Measurements from ENCODE around the gene RAVER1.
A peak's percentile ranks its signal among the peaks of the same experiment; 100 is the strongest.

The RAVER1 gene

GRCh38 chr19:10334588-10335351 lies 1.4 kb upstream of the RAVER1 start (continued):
- TF ChIP-seq HOXD13 (CRISPR knock-in tag; IDR thresholded peaks at IDR 0.05; ENCODE audit: borderline replicate concordance), result no peak
- TF ChIP-seq KLF1 (tag by site-specific recombination; IDR thresholded peaks at IDR 0.05), result 0 out of 2 replicates have a peak, but pooled peaks have one; percentile 24
- TF ChIP-seq, protein P1, sequence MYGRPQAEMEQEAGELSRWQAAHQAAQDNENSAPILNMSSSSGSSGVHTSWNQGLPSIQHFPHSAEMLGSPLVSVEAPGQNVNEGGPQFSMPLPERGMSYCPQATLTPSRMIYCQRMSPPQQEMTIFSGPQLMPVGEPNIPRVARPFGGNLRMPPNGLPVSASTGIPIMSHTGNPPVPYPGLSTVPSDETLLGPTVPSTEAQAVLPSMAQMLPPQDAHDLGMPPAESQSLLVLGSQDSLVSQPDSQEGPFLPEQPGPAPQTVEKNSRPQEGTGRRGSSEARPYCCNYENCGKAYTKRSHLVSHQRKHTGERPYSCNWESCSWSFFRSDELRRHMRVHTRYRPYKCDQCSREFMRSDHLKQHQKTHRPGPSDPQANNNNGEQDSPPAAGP (tag by site-specific recombination; IDR thresholded peaks at IDR 0.05), result 0 out of 2 replicates have a peak, but pooled peaks have one; percentile 16
- TF ChIP-seq ZNF341 (tag by site-specific recombination; IDR thresholded peaks at IDR 0.05; ENCODE audit: low read depth), result no peak
- TF ChIP-seq, protein P2, sequence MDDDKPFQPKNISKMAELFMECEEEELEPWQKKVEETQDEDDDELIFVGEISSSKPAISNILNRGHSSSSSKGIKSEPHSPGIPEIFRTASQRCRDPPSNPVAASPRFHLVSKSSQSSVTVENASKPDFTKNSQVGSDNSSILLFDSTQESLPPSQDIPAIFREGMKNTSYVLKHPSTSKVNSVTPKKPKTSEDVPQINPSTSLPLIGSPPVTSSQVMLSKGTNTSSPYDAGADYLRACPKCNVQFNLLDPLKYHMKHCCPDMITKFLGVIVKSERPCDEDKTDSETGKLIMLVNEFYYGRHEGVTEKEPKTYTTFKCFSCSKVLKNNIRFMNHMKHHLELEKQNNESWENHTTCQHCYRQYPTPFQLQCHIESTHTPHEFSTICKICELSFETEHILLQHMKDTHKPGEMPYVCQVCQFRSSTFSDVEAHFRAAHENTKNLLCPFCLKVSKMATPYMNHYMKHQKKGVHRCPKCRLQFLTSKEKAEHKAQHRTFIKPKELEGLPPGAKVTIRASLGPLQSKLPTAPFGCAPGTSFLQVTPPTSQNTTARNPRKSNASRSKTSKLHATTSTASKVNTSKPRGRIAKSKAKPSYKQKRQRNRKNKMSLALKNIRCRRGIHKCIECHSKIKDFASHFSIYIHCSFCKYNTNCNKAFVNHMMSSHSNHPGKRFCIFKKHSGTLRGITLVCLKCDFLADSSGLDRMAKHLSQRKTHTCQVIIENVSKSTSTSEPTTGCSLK (tag by site-specific recombination; IDR thresholded peaks at IDR 0.05), result no peak
- no peak for TF ChIP-seq REPIN1 (tag by site-specific recombination; IDR thresholded peaks at IDR 0.05; ENCODE audit: low read depth)
- peak; percentile 82 for TF ChIP-seq GLIS2 (tag by site-specific recombination; IDR thresholded peaks at IDR 0.05)
- no peak for TF ChIP-seq ZSCAN16 (tag by site-specific recombination; IDR thresholded peaks at IDR 0.05)
- TF ChIP-seq, protein P3, sequence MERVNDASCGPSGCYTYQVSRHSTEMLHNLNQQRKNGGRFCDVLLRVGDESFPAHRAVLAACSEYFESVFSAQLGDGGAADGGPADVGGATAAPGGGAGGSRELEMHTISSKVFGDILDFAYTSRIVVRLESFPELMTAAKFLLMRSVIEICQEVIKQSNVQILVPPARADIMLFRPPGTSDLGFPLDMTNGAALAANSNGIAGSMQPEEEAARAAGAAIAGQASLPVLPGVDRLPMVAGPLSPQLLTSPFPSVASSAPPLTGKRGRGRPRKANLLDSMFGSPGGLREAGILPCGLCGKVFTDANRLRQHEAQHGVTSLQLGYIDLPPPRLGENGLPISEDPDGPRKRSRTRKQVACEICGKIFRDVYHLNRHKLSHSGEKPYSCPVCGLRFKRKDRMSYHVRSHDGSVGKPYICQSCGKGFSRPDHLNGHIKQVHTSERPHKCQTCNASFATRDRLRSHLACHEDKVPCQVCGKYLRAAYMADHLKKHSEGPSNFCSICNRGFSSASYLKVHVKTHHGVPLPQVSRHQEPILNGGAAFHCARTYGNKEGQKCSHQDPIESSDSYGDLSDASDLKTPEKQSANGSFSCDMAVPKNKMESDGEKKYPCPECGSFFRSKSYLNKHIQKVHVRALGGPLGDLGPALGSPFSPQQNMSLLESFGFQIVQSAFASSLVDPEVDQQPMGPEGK (tag by site-specific recombination; IDR thresholded peaks at IDR 0.05), result peak; percentile 90
- no peak for TF ChIP-seq ZNF561 (tag by site-specific recombination; IDR thresholded peaks at IDR 0.05; ENCODE audit: borderline replicate concordance)
- no peak for TF ChIP-seq ZNF843 (tag by site-specific recombination; IDR thresholded peaks at IDR 0.05)
- TF ChIP-seq ZNF140 (tag by site-specific recombination; IDR thresholded peaks at IDR 0.05), result no peak
- no peak for TF ChIP-seq ZNF133 (tag by site-specific recombination; IDR thresholded peaks at IDR 0.05)
- TF ChIP-seq ZNF654 (tag by site-specific recombination; IDR thresholded peaks at IDR 0.05; ENCODE audit: low read depth), result no peak
- no peak for TF ChIP-seq ZNF623 (tag by site-specific recombination; IDR thresholded peaks at IDR 0.05)
- TF ChIP-seq ZNF202 (tag by site-specific recombination; IDR thresholded peaks at IDR 0.05; ENCODE audit: borderline replicate concordance), result no peak
- TF ChIP-seq EGR2 (tag by site-specific recombination; IDR thresholded peaks at IDR 0.05; ENCODE audit: low read depth), result peak; percentile 90
- no peak for TF ChIP-seq ZNF830 (tag by site-specific recombination; IDR thresholded peaks at IDR 0.05; ENCODE audit: low read depth)
- peak; percentile 92 for TF ChIP-seq KLF16 (tag by site-specific recombination; IDR thresholded peaks at IDR 0.05)
- no peak for TF ChIP-seq ZNF211 (tag by site-specific recombination; IDR thresholded peaks at IDR 0.05; ENCODE audit: low read depth)
- no peak; the same call in 1 of the 2 replicates for TF ChIP-seq ZNF324 (tag by site-specific recombination; IDR thresholded peaks at IDR 0.05)
- TF ChIP-seq ZNF610 (tag by site-specific recombination; IDR thresholded peaks at IDR 0.05; ENCODE audit: borderline replicate concordance), result no peak
- no peak for TF ChIP-seq OVOL3 (tag by site-specific recombination; IDR thresholded peaks at IDR 0.05)
- no peak for TF ChIP-seq ZNF707 (tag by site-specific recombination; IDR thresholded peaks at IDR 0.05)
- no peak for TF ChIP-seq ZXDB (tag by site-specific recombination; IDR thresholded peaks at IDR 0.05)
- TF ChIP-seq, protein P4, sequence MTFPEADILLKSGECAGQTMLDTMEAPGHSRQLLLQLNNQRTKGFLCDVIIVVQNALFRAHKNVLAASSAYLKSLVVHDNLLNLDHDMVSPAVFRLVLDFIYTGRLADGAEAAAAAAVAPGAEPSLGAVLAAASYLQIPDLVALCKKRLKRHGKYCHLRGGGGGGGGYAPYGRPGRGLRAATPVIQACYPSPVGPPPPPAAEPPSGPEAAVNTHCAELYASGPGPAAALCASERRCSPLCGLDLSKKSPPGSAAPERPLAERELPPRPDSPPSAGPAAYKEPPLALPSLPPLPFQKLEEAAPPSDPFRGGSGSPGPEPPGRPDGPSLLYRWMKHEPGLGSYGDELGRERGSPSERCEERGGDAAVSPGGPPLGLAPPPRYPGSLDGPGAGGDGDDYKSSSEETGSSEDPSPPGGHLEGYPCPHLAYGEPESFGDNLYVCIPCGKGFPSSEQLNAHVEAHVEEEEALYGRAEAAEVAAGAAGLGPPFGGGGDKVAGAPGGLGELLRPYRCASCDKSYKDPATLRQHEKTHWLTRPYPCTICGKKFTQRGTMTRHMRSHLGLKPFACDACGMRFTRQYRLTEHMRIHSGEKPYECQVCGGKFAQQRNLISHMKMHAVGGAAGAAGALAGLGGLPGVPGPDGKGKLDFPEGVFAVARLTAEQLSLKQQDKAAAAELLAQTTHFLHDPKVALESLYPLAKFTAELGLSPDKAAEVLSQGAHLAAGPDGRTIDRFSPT (tag by site-specific recombination; IDR thresholded peaks at IDR 0.05), result no peak
- TF ChIP-seq HOXC10 (CRISPR knock-in tag; IDR thresholded peaks at IDR 0.05), result no peak
- TF ChIP-seq BCL11A (tag by site-specific recombination; IDR thresholded peaks at IDR 0.05; ENCODE audit: low read depth), result peak; percentile 10; the same call in 1 of the 2 replicates
- no peak for TF ChIP-seq ZNF311 (tag by site-specific recombination; IDR thresholded peaks at IDR 0.05; ENCODE audit: borderline replicate concordance)
- no peak for TF ChIP-seq ZNF48 (tag by site-specific recombination; IDR thresholded peaks at IDR 0.05)
- TF ChIP-seq, protein P5, sequence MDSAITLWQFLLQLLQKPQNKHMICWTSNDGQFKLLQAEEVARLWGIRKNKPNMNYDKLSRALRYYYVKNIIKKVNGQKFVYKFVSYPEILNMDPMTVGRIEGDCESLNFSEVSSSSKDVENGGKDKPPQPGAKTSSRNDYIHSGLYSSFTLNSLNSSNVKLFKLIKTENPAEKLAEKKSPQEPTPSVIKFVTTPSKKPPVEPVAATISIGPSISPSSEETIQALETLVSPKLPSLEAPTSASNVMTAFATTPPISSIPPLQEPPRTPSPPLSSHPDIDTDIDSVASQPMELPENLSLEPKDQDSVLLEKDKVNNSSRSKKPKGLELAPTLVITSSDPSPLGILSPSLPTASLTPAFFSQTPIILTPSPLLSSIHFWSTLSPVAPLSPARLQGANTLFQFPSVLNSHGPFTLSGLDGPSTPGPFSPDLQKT (IDR thresholded peaks at IDR 0.05; ENCODE audit: borderline replicate concordance, low read depth, low read length), result no peak
- no peak for TF ChIP-seq ZNF747 (tag by site-specific recombination; IDR thresholded peaks at IDR 0.05)
- no peak for TF ChIP-seq ZNF791 (tag by site-specific recombination; IDR thresholded peaks at IDR 0.05)

Data from HEK293 (cell line).